ENCODE data around the gene DACH1. TPM values are rescaled to one million over a fixed set of nuclear protein-coding genes. Genes with fewer than 3 reads are reported as not detected.

The DACH1 gene
- total and polyA plus RNA-seq, 2 of the 8 experiments (the other 6 are each of a cell fraction or from before 2014, with no cell fraction given), result 0.12 to 0.67 TPM

DNA sequence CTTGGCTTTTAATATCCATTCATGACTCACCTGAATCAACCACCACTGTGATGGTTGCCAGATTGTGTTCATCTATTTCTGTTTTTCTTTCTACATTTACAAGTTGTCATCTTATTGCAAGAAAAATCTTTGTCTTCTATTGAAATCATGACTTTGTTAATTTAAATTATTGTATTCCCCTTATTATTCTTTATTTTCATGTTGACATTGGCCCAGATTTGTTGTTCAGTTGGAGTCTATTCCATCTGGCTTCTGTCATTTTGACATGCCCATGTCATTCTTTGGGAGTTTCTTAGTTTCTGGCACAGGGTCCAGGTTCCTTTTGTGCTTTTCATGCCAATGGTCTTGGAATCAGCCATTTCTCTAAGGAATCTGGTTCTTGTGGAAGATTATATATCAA is 19.9 kb upstream of the DACH1 start:
- Histone ChIP-seq H3K9me3 (ENCODE audit: insufficient read depth in 2 of 2, low read depth in 1 of 2, low read length in 1 of 2) (0 out of 4 replicates have a peak, but pooled peaks cover 0 to 2% of the 10 kb centered on the region in 2 experiments), H3K27me3 (replicated peaks in 1 of 4; ENCODE audit: control insufficient read depth in 3 of 4, extremely low read depth in 1 of 4, insufficient read depth in 3 of 4, low read length in 3 of 4) (no peaks in the 10 kb centered on the region), H3K23me2 (ENCODE audit: low read depth, low read length) (no peaks in the 10 kb centered on the region), H3K79me2 (ENCODE audit: control insufficient read depth in 1 of 2, insufficient read depth in 2 of 2, low read length in 2 of 2) (no peaks in the 10 kb centered on the region), H3K4me2 (ENCODE audit: insufficient read depth in 1 of 2, low read depth in 2 of 2, low read length in 2 of 2) (no peak overlapping the region), H3K27ac (ENCODE audit: low read depth, low read length) (no peak overlapping the region), H2BK15ac (ENCODE audit: low read length) (no peak overlapping the region), H3K36me3 (ENCODE audit: control insufficient read depth in 2 of 4, insufficient read depth in 4 of 4, low read length in 3 of 4) (no peaks in the 10 kb centered on the region), H3K79me1 (ENCODE audit: low read depth, low read length) (no peaks in the 10 kb centered on the region), H2BK12ac (ENCODE audit: low read depth, low read length) (no peak overlapping the region), H3K56ac (replicated peaks; ENCODE audit: insufficient read length, low read depth, low read length) (no peak overlapping the region), H3K18ac (ENCODE audit: extremely low read depth, low read length) (no peak overlapping the region), H3K4ac (replicated peaks; ENCODE audit: insufficient read length, low read depth, low read length) (no peak overlapping the region), H2BK5ac (ENCODE audit: low read depth, low read length) (no peak overlapping the region), H2BK20ac (ENCODE audit: low read length) (no peak overlapping the region), H2AK5ac (ENCODE audit: low read depth, low read length) (no peak overlapping the region), H3K4me3 (ENCODE audit: extremely low read depth in 1 of 4, insufficient read depth in 2 of 4, low read depth in 3 of 4, low read length in 4 of 4) (no peak overlapping the region), H3K9ac (replicated peaks in 1 of 4; ENCODE audit: extremely low read depth in 1 of 4, low read depth in 3 of 4, low read length in 3 of 4) (no peak overlapping the region), H3K23ac (ENCODE audit: insufficient read length) (no peak overlapping the region), H3K4me1 (replicated peaks in 1 of 4; ENCODE audit: control insufficient read depth in 3 of 4, insufficient read depth in 4 of 4, low read length in 3 of 4) (no peaks in the 10 kb centered on the region), H4K20me1 (replicated peaks in 1 of 2; ENCODE audit: control insufficient read depth in 1 of 2, insufficient read depth in 2 of 2, low read length in 2 of 2) (no peaks in the 10 kb centered on the region), H4K5ac (ENCODE audit: insufficient read length, low read depth, low read length) (no peak overlapping the region), H3K14ac (ENCODE audit: insufficient read length) (no peak overlapping the region), H4K8ac (ENCODE audit: extremely low read depth, insufficient read depth, low read length) (no peak overlapping the region), H2BK120ac (replicated peaks; ENCODE audit: low read depth, low read length) (no peak overlapping the region), H4K91ac (replicated peaks; ENCODE audit: insufficient read length, low read length) (no peak overlapping the region), H2AFZ (ENCODE audit: low read length) (no peak overlapping the region)
- DNase-seq (ENCODE audit: low read depth in 1 of 2, low spot score in 2 of 2) (no peak), FAIRE-seq (no peak)
- POLR2A ChIA-PET (ENCODE audit: partially characterized antibody), result no interaction called here
- CTCF ChIA-PET (ENCODE audit: partially characterized antibody), result no interaction called here
- TF ChIP-seq TAF7 (optimal IDR thresholded peaks at IDR 0.05; ENCODE audit: borderline replicate concordance, low read depth, low read length) (no peak), SAP30 (IDR thresholded peaks at IDR 0.05; ENCODE audit: insufficient read depth, insufficient replicate concordance, low read length) (no peak), SP1 (IDR thresholded peaks at IDR 0.05; ENCODE audit: low read depth, low read length) (no peak), TAF1 (IDR thresholded peaks at IDR 0.05; ENCODE audit: low read depth, low read length) (no peak), GTF2F1 (IDR thresholded peaks at IDR 0.05; ENCODE audit: borderline replicate concordance, low read depth, low read length) (no peak), CREB1 (IDR thresholded peaks at IDR 0.05) (no peak), SP4 (IDR thresholded peaks at IDR 0.05; ENCODE audit: low read length) (no peak), MAFK (IDR thresholded peaks at IDR 0.05; ENCODE audit: low read depth, low read length) (no peak), CHD2 (IDR thresholded peaks at IDR 0.05; ENCODE audit: low read length) (no peak), CEBPB (IDR thresholded peaks at IDR 0.05; ENCODE audit: low read depth, low read length) (no peak), BACH1 (IDR thresholded peaks at IDR 0.05; ENCODE audit: low read length) (no peak), SUZ12 (IDR thresholded peaks at IDR 0.05; ENCODE audit: low read length) (no peak), TBP (IDR thresholded peaks at IDR 0.05; ENCODE audit: low read depth, low read length) (no peak), GABPA (IDR thresholded peaks at IDR 0.05; ENCODE audit: borderline replicate concordance, insufficient read depth, low read length) (no peak)
- TF ChIP-seq, protein P1, sequence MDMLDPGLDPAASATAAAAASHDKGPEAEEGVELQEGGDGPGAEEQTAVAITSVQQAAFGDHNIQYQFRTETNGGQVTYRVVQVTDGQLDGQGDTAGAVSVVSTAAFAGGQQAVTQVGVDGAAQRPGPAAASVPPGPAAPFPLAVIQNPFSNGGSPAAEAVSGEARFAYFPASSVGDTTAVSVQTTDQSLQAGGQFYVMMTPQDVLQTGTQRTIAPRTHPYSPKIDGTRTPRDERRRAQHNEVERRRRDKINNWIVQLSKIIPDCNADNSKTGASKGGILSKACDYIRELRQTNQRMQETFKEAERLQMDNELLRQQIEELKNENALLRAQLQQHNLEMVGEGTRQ (IDR thresholded peaks at IDR 0.05; ENCODE audit: low read length), result no peak
- TF ChIP-seq, protein P2, sequence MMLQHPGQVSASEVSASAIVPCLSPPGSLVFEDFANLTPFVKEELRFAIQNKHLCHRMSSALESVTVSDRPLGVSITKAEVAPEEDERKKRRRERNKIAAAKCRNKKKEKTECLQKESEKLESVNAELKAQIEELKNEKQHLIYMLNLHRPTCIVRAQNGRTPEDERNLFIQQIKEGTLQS (IDR thresholded peaks at IDR 0.05; ENCODE audit: insufficient read depth, low read depth, low read length), result no peak

Data from H1 (cell line).